Gastroesophageal sphincter (tissue), 3 donors: Measurements from ENCODE around the gene COPS9.

Source experiments
- CTCF ChIP-seq, 4 experiments: fragments of 200-600 bp in 2 of 4; fragments of 450-650 bp in 2 of 4; sonication (generic) in 1 of 4; IDR thresholded peaks; one replicate each; pipeline ENCODE4 v1.5.1; 2017 to 2019; ENCODE audit warnings: antibody characterized with exemption in 4 of 4, mild to moderate bottlenecking in 2 of 4, moderate library complexity in 2 of 4
- POLR2A ChIP-seq, 2 donors: fragments of 450-650 bp; IDR thresholded peaks; one replicate each; pipeline ENCODE4 v1.6.1; 2017; ENCODE audit warnings: antibody characterized with exemption in 2 of 2, mild to moderate bottlenecking in 2 of 2, moderate library complexity in 1 of 2

GRCh38 chr2:240139011-240139441 lies 2.9 kb upstream of the COPS9 start:
- TF ChIP-seq CTCF (IDR thresholded peaks at IDR 0.05) (no peak), POLR2A (IDR thresholded peaks at IDR 0.05) (no peak)
